ENCODE data around the gene TMEFF2. TPM values are rescaled to one million over a fixed set of nuclear protein-coding genes. Genes with fewer than 3 reads are reported as not detected.

The TMEFF2 gene
- total RNA-seq, 2 donors from 2014 or later = 0.08 to 0.47 TPM

DNA sequence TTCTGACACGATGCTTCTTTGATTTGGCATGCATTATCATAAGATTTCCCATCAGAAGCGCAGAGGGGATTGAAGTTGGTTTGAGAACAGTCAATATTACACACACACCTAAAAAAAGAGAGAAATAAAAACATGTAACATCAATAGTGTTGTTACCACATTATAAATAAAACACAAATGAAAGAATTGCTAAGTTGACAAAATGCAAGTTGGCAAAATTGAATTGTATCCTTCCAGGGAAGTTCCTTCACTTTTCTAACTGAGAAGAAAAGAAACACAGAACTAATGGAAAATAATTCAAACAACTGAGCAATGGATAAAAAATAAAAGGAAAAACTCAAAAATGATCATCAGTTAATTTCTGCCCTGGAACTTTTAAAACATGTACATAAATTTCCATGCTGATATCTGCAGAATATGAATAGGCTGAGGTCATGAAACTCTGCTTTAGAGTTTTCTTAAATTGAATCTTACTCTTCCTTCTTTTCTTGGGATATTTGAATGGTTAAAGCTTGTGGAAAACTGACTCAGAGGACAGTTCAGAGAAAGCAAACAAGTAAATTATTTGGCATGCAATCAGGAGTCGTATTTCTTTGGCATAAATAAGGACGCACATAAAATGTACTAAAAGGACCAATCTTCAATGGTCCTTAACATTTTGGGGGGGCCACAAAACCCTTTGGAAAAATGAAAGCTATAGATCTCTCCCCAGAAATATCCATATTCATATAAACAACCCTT is 195.5 kb downstream of the TMEFF2 start:
- intact Hi-C loops (cut with DNase I) = no loop called here
- DNase-seq = no peak

GRCh38 chr2:191995285-191995684 is 199.4 kb downstream of the TMEFF2 start:
- no peak for ATAC-seq
- intact Hi-C loops (cut with DNase I) = no loop called here
- no peak for DNase-seq

More for the DNA sequence above, 195.5 kb downstream of the TMEFF2 start:
- no peak for ATAC-seq

DNA sequence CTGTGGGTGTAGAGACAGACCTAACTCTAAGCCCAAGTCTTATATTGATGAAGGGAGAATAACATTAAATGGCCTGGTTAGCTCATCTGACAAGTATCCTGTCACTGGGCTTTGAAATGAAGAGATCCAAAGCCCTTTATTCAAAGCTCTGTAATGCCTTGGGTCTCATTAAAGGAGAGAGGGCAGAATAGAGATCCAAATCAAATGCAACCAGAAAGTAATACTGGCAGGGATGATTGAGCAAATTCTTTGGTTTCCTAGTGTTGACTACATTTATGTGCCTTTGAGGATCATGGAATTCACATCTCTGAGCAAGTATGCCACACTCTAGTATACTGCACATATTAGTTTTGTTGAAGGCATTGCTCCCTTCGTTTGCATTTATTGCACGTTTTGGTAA is 200.0 kb downstream of the TMEFF2 start:
- intact Hi-C loops (cut with DNase I) = no loop called here
- ATAC-seq (no peak), DNase-seq (no peak)

DNA sequence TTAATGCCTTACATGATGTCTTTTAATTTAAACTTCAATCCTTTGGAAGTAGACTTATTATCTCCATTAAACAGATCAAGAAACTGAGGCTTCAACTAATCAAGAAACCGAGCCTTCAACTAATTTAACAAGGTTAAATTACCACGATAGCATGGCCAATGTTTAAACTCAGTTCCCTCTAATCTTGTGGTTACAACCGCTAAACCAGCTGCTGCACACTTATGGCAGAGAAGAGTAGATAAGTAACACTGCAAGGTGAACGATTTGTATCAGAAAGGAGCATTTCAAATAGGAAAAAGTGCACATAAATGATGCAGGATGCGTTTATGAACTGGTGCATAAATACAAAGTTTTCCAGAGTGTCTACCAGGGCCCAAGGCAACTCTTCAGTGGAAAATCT is 203.3 kb downstream of the TMEFF2 start:
- intact Hi-C loops (cut with DNase I) = no loop called here
- DNase-seq (no peak), ATAC-seq (no peak)

DNA sequence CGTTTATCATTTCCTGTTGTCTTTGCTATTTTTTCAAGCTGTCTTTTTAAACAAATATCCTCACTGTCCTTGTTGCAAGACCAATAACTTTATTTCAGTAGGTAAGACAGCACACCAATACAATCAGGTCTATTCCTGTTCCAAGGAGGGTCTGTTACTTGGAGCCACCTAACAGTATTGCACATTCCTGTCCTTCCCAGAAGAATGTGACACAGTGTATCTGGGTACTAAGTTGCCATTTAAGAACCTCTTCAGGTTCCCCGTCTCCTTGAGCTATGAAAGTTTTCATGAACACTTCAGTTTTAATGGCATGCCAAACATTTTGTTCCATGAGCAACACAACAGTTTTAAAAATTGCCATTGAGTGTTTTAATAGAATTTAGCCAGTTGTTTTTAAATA is 209.0 kb downstream of the TMEFF2 start:
- ATAC-seq (no peak), DNase-seq (no peak)
- intact Hi-C loops (cut with DNase I) = no loop called here

DNA sequence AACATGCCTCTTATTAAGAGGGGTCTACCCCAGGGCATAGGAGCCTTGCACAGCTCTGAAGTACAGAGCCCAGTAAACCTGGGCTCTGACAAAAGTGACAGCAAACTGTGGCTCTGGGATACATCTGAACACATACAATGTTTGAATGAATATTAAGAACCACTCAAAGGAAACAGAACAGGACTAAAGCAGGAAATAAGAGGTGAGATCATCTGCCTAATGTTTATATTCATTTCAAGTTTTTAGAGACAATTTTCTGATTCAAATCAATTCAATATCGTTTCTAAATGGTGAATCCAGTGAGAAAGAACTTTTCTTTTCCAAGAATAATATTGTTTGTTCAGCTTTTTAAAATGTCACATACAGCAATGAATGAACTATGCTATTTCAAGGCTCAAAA is 211.1 kb downstream of the TMEFF2 start:
- ATAC-seq = no peak
- intact Hi-C loops (cut with DNase I) = no loop called here
- no peak for DNase-seq

GRCh38 chr2:191983186-191983585 is 211.5 kb downstream of the TMEFF2 start:
- DNase-seq (no peak), ATAC-seq (no peak)
- intact Hi-C loops (cut with DNase I) = no loop called here

- ATAC-seq = no peak
- DNase-seq = no peak
- intact Hi-C loops (cut with DNase I) = no loop called here
These were observed 213.0 kb downstream of the TMEFF2 start for GRCh38 chr2:191981706-191982105.

- DNase-seq = no peak
- intact Hi-C loops (cut with DNase I) = no loop called here
- no peak for ATAC-seq
These were observed 214.2 kb downstream of the TMEFF2 start for GRCh38 chr2:191980483-191980882.

DNA sequence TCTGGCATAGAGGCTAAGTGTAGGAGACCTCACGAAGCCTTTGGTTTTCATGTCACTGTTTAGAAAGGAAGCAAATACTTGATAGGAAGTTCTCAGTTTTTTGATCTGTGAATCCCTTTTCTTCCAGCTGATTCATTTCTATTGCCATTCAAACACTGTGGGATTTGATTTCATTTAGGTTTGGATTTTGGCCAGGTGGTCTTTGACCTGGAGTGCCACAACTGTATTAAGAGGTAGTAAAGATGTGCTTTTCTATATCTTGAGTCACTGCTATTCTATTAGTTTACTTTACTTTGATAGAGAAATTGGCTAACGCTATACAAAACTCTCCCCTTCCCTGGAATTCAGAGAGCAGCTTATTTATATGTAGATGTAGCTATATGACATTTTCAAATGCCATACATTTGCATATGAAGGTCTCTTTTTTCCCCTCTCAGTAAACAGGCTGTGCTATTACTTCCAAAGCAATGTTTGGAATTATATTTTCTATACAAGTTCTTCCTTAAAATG is 215.5 kb downstream of the TMEFF2 start:
- intact Hi-C loops (cut with DNase I) = no loop called here
- no peak for DNase-seq
- no peak for ATAC-seq

DNA sequence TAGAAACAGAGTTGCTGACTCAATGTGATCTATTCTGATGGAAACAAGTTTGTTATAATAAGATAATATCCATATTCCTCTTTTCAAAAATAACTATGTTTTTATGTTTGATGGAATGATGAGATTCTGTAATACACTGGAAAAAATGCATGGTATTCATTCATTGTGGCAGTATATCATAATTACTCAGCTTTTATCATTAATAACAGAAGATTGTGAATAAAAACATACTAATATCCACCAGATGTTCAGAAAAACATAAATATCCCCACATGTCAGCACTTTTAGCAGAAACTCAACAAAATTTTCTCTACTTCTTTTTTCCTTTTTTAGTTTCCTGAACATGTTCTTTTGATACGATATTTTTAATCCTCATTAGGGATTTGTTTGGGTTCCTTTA is 217.0 kb downstream of the TMEFF2 start:
- ATAC-seq = no peak

GRCh38 chr2:191976436-191976835 is 218.3 kb downstream of the TMEFF2 start:
- intact Hi-C loops (cut with DNase I) = no loop called here
- no peak for ATAC-seq
- no peak for DNase-seq

More for the DNA sequence above, 217.0 kb downstream of the TMEFF2 start:
- no peak for DNase-seq
- intact Hi-C loops (cut with DNase I) = no loop called here

DNA sequence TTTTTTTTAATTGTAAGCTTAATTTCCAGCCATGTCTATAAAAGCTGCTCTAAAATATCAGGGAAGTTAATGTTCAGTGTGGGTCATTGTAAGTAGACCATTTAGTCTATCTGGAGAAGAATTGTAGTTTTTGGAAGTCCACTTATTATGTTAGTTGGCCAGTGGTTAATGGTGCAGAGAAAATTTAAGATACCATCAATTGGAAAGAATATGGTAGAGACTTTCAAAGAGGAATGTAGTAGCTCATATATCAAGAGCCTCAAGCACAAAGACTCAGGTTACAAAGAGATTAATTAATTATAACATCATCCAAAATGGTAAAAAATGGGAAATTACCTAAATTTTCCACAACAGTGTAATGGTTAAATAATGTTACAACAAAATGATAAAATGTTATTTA is 220.1 kb downstream of the TMEFF2 start:
- intact Hi-C loops (cut with DNase I) = no loop called here
- ATAC-seq (no peak), DNase-seq (no peak)

- intact Hi-C loops (cut with DNase I) = no loop called here
- DNase-seq (no peak), ATAC-seq (no peak)
These were observed 223.9 kb downstream of the TMEFF2 start for GRCh38 chr2:191970867-191971266.

GRCh38 chr2:191968120-191968519 is 226.6 kb downstream of the TMEFF2 start:
- DNase-seq (no peak), ATAC-seq (no peak)
- intact Hi-C loops (cut with DNase I) = no loop called here

DNA sequence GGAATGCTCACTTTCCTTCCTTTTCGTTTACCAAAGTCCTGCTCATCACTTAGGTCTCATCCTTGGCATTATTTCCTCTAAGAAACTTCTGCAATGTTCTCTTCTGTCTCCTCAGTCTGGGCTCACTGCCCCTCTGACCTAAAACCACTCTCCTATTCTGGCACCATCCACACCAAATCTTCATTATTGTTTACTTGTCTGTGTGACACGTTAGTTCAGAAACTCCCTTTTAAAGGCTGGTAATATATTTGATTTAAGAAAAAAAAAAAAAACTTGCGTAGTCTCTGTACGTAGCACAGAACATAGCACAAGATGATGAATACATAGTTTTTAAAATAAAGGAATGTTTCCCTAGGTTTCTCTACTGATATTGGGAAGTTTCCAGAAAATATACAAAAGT is 229.0 kb downstream of the TMEFF2 start:
- intact Hi-C loops (cut with DNase I) = no loop called here
- DNase-seq (no peak), ATAC-seq (no peak)

DNA sequence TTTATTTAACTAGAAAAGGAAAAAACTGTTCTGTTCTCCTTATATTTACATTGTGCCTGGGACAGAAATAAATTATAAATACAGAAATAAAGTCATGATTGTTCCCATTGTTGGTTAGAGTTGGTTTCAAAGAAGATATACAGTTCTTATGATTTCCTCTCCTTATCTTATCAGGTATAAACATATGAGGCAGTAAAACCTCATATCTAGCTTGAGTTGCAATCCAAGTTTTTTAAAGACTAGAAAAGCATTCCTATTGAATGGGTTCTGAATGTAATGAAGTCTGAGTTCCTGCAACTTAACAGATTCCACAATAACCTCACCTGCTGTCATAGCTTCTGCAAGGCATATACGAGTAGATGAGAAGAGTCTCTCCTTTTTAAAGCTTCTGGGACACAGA is 233.2 kb downstream of the TMEFF2 start:
- DNase-seq (no peak), ATAC-seq (no peak)
- intact Hi-C loops (cut with DNase I) = no loop called here

DNA sequence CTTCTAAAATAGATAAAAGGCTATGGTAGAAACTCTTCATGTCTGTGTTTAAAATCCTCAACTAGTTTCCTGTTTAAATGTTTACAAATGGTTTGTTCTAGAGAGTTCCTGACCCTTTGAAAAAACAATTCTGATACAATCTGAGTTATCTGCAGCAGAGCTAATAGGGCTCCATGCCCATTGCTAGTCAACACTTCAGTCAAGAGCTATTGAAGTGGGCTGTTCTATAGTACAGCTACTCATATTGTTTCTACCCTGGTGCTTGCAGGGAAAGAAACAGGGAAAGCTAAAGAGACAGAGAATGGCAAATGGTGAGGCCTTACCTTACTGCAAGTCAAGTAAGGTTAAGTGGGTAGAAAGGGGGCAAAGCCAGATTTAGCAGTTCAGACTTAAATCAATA is 235.5 kb downstream of the TMEFF2 start:
- intact Hi-C loops (cut with DNase I) = no loop called here
- DNase-seq (no peak), ATAC-seq (peak in 1 of 2 donors; percentile 49)

- intact Hi-C loops (cut with DNase I) = no loop called here
- no peak for ATAC-seq
- DNase-seq = no peak
These were observed 236.5 kb downstream of the TMEFF2 start for GRCh38 chr2:191957996-191958860.

DNA sequence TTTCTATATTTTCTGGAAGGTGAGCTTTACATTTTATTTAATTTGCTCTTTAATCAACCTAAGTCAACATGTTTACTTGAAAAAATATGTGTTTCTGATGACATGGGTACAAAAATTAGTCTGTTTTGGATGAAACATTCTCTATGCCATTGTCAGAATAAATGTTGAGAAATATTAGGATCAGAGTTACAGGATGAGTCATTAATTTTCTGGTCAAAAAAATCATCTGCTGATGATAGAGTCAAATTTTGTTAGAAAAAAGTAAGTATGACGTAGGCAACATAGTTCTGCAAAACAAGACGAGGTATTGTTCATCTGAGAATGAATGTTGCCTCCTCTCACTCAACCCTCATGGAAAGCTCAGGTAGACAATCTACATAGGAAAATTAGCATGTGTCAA is 240.3 kb downstream of the TMEFF2 start:
- ATAC-seq = no peak
- intact Hi-C loops (cut with DNase I) = no loop called here
- DNase-seq = no peak
